CD4-positive, alpha-beta T cell treated with Interferon gamma for 1 hour (primary cell): Measurements from ENCODE around the gene EBF4.
"Not testable (repeated sequence)": the region's sequence is repeated elsewhere in the genome, so short reads cannot be mapped to it uniquely, and the experiment has no call there.

Experiments used
- DNase-seq: peaks from one replicate; pipeline ENCODE4 v3.0.0-alpha.2; 2020

The EBF4 gene

GRCh38 chr20:2797136-2797983 is 104.8 kb downstream of the EBF4 start:
- DNase-seq = no peak

- DNase-seq = no peak
These were observed 105.7 kb downstream of the EBF4 start for GRCh38 chr20:2798095-2798805.

DNA sequence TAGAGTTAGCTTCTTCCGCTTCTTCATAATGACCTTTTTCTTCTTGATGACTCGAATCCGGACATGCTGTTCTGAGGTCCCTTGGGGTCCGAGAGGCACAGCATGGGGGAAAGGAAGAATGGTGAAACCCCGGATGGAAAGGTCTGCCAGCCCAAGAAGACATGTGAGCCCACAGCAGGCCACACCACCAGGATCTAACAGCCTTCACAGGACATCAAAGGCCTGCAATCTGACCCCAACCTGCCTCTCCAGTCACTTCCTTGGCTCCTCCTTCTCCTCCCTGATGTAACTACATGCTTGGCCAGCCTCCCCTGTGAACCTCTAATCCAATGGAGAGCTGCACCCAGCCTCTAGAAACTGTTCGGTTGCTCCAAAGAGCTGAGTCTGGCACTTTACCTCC is 106.2 kb downstream of the EBF4 start:
- no peak for DNase-seq

- no peak for DNase-seq
These were observed 106.7 kb downstream of the EBF4 start for GRCh38 chr20:2799271-2799670.

DNA sequence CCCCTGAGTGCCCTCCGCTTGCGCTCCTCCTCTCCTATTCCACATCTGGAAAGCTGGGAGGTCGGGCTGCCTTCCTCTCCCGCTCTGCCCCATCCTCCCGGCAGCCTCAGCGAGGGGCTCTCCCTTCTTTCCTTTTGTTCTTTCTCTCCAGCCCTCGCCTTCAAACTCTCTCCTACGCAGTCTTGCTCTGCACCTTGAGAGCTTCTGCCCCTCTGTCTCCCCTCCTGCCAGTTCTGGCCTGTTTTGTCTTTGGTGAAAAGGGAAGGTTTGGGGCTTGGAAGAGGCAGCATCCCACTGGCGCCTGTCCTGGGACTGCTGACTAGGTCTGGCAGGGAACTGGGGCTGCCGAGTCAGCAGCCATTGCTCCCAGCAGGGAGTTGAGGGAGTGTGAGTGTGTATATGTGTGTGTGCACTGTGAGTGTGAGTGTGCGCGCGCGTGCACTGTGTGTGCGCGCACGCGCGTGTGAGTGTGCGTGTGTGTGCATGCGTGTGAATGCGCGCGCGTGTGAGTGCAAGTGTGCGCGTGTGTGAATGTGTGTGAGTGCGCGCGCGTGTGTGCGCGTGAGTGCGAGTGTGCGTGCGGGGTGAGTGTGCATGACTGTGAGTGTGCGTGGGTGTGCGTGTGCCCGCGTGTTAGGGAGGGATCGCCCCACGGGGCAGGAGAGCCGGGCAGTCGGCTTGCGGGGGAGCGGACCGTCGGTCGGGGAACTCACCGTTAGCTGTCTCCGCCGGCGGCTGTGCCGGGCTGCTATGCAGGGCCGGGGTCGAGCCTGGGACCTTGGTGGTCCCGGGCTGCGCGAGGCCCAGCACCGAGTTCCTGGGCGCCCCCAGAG is 107.3 kb downstream of the EBF4 start:
- DNase-seq = no peak

- DNase-seq = no peak
These were observed 108.1 kb downstream of the EBF4 start, which contains the start of gene CPXM1 for GRCh38 chr20:2800521-2801285. Gene CPXM1, minus strand, starts transcription at chr20:2800627. Its CDS starts 55 bp downstream, at chr20:2800572.

- DNase-seq = no peak
These were observed 108.7 kb downstream of the EBF4 start for GRCh38 chr20:2801286-2801728.

DNA sequence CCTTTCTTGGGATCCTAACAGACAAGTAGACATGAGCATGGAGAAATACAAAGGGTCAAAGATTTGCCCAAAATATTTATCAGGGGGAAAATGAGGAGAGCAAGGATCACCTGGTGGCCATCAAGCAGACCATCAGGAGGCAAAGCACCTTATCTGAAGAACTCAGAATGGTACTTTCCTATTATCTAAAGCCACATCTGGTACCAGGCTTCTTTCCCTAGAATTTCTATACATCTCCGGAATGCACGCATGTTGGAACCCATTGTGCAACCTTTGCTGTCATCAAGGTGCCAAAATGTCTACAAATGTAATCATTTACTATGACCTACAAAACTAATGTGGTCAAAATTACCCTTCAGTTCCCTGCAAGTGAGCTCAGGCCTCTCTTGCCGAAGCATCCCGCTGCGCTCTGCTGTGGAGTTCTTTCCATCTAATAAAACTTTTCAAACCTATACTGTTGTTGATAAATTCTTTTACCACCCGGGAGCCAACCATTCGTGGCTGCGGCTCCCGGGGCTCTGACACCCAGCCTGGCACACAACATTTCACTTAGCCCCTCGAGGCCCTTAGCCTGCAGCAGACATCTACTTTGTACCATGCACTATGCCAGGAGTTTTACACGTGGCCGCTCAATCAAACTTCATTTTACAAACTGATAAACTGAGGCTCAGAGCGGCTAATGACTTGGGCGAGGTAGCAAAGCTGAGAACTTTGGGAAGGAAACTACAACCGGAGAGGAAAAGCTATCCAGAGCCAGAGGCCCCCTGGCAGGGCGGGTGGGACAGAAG is 111.7 kb downstream of the EBF4 start:
- DNase-seq = no peak

GRCh38 chr20:2804852-2805688 is 112.5 kb downstream of the EBF4 start:
- DNase-seq = no peak

DNA sequence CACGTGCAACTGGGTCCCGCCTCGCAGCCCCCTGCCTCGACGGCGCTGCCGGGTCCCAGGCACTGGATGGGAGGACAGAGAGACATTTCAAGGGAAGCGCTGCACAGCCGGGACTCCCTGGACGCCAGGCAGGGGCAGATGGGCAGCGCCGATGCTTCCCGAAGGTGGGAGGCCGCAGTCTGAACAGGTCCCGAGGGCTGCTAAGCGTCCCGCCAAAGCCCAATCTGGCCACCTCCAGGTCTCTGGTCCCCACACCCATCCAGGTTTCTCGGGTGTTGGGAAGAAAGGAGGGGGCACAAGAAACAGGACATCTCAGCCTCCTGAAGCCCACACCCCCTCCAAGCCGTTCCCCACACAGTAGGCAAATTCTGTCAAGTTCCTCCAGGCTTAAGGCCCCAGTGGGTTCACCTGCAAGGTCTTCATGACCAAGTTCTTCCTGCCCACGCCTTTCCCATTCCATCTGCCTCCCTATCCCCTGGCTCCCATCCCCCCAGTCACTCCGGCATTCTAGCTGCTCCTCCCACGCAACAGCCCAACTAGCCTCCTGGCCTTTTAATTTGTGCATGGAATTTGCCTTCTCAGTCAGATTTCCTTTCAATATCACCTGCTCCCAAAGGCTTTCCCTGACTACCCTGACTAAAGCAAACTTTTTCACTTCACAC is 113.2 kb downstream of the EBF4 start:
- DNase-seq = no peak

GRCh38 chr20:2806351-2806701 is 113.7 kb downstream of the EBF4 start:
- no peak for DNase-seq

DNA sequence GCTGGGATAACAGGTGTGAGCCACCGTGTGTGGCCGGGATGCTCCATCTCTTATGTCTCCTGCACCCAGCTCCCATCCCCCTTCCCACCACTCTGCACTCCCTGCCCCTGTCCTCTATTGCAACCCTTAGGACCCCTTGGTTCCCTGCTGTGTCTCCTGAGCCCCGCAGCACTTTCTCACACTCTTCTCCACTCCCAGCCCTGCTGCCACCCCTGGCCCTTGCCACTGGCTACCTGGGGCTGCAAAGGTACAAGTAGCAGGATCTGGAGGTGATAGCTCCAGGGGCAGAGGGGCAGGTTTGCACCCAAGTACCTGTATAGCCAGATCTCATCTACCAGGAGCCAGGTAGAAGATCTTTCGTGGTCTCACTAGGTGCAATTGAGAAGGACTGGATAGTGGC is 114.4 kb downstream of the EBF4 start:
- DNase-seq = no peak

GRCh38 chr20:2807929-2808328 is 115.3 kb downstream of the EBF4 start:
- not testable (repeated sequence) for DNase-seq

DNA sequence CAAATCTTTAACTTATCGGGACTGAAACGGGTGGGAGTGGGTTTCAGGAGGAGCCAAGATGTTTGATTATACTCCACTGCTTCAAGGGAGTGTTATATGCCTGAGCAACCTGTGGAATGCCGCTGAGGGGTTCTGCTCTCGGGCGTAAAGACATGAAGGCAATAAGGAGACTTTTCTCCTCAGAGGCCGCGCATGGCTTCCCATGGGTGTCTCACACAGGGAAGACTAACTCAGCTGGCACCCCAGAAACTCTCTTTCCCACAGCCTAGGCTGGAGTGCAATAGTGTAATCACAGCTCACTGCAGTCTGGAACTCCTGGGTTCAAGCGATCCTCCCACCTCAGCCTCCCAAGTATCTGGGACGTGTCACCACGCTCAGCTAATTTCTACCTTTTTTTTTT is 117.1 kb downstream of the EBF4 start:
- no peak for DNase-seq
